GM10847 (cell line): ENCODE data around the gene ENAH.

Experiments
- POLR2A ChIP-seq: IDR thresholded peaks from 2 replicates; pipeline ENCODE4 v1.6.1; 2011; ENCODE audit not compliant: insufficient read length; ENCODE audit errors: extremely low read depth

ENAH gene

DNA sequence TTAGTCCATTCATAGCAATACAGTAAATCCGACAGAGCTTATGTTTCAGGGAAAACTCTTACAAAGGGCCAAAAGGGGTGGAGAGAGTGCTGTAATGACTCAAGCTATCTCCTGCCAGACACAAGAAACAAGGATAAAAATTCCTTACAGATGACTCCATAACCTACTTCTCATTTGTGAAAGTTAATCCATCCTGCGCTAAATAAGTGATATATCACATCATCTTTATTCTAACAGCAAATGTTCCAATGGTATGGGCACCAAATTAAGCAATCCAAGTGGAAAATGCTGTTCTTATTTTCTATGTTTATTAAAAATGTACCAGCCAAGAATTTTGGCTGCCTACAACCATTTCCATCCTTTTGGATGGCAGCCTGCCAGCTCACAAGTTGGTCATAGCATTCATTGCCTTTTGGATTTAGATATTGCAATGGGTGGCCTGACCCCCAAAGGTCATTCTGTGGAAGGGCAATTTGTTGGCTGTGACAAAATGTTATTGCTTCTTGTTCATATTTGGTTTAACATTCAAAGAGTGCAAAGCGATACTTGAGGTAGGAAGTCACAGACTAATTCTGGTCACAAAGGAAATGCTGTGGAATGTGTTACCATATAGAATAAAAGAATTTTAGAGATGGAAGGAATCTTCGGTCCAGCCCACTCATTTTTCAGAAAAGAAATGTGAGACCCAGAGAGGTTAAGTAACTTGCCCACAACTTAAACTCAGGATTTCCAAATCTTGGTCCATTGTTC is 2.8 kb upstream of the ENAH start:
- no peak for TF ChIP-seq POLR2A

DNA sequence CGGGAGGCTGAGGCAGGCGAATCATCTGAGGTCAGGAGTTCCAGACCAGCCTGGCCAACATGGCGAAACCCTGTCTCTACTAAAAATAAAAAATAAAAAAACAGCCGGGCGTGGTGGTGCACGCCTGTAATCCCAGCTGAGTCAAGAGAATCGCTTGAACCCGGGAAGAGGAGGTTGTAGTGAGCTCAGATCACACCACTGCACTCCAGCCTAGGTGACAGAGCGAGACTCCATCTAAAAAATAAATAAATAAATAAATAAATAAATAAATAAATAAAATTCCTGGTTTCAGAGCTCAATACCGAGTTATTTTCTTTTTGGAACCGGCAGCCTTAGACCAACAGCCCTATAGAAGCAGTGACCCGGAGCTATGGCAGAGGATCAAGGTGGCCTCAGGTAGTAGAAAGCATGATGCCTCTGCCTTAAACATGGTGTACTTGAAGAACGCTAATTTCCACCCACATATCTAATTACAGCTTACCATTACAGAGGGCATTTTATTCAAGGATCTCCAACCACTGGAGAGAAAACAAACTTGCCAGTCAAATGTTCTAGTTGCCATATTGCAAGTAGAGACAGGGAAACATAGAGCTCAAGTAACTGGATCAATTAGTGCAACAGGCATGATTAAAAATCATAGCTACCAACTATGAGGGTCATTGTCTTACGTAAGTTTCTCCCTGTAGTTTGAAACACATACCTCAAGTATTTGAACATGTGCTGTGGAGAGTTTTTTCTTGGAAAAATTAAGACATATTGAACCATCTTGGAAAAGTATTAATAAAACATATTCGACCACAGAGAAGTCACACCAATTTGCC is 2.0 kb upstream of the ENAH start:
- no peak for TF ChIP-seq POLR2A

DNA sequence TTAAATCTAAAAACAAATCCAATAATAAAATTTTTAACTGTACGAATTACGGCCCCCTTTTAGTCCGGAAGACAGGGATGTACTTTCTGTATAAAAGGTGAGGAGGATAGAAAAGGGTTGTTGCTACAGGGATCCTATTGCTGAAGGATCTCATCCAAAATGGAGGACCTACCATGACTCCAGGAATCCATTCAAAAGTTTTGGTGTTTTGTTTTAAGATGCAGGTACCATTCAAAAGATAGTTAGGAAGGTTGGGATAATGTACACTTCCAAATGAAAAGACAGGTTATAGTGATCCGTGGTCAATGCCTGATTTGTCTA is 1.3 kb upstream of the ENAH start:
- TF ChIP-seq POLR2A = no peak

DNA sequence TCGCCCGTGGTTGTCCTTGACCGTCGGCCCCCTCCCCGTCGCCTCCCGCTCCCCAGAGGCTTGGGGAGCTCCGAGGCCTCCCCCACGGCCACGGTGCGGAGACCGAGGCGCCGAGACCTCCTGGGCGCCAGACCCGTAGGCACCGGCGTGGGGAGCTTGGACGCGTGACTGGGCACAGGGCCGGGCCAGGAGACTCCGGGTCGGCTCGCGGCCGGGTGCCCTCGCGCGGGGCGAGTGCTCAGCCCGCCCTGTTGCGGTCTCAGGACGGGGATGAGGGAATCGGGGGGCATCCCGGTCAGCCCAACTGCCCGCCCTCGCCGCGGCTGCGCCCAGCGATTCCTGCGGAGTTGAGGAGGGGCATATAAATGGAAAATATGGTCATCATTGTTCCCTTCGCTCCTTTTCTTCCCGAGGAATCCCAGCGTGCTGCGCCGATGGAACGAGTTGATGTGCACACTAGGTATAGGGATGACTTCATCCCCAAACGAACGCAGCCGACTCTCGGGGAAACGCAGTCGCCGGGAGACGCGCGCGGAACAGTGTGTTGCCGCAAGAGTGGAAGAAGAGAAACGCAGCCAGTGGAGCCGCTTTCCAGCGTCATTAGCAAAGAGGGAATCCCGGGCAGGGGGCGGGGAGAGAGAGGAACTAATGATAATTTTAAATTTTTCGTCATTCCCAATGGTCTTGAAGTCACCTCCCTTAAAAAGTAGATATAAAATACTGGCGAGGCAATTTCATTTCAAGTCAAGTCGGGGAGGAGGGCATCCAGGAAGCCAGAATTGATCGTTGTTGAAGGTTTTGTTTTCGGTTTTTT is 747 bp upstream of the ENAH start:
- no peak for TF ChIP-seq POLR2A

DNA sequence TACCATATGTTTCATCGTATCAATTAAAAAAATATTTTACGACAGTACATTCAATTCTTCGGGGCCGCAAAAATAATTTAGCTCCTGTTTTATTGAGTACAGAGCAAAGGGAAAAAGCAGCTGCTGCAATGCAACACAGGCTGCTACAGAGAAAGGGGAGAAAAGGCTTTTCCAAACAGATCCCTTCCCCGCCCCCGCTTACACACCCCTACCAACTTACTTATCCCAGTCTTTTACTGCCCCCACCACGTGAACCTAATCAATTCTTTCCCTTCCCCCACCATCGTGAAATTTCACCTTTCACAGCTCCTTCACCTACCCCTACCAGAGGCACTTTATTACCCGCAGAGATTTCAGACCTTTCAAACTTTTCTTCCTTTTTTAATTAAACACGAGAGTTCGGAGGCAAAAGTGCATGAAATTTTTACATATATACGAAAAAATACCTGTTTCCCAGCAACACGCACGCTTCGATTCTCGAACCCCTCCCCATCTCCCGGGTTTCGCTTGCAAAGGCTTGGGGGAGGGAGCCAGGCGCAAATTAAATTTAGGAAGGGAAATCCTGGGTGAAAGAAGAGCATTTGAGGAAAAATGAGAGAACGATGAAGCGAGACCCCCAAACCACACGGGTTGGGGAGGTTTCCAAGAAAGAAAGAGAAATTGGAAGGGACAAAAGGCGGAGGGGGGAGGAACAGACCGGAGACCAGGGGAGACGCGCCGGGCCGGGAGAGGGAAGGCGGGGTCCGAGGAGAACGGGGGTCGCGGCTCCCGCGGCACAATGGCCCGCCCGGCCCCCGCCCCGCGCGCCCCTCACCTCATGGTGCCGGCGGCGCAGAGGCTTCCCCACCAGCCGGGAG is 823 bp downstream of the ENAH start:
- TF ChIP-seq POLR2A = no peak

DNA sequence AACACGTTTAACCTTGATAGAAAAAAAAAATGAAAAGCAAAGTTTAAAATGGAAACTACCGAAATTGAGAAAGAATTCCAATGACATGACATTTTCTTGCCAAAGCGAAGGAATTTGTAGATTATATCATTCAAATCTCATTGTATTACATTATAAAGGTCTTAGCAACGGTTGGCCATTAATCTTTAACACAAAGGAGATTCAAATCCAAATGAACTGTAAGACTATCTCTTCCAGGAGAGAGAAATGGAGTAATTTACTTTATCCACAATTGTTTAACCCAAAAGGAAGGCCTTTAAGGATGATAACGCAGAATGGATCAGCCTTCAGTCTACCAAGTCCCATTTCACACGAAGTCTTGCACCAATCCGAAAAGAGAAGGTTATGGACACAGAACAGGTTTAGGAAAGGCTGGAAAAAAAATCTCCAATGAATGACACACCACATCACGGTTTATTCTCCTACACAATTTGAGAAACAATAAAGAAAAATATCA is 1.5 kb downstream of the ENAH start:
- no peak for TF ChIP-seq POLR2A

DNA sequence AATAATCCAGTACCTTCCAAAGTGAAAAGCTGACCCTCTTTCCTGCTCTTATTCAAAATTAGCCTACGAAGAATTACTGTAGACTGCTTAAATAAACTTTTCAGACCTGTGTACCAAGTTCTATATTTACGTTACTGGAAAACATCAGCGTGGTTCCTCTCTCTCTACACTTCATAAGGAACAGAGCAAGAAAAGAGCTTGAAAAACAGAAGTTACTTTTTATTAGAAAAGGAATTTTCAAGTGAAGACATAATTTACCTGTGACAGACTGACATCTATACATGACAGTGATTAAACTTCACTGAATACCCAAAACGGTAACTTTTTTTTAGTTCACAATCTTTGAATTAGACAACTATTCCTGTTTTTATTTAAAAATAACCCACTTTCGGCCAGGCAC is 2.7 kb downstream of the ENAH start:
- no peak for TF ChIP-seq POLR2A

DNA sequence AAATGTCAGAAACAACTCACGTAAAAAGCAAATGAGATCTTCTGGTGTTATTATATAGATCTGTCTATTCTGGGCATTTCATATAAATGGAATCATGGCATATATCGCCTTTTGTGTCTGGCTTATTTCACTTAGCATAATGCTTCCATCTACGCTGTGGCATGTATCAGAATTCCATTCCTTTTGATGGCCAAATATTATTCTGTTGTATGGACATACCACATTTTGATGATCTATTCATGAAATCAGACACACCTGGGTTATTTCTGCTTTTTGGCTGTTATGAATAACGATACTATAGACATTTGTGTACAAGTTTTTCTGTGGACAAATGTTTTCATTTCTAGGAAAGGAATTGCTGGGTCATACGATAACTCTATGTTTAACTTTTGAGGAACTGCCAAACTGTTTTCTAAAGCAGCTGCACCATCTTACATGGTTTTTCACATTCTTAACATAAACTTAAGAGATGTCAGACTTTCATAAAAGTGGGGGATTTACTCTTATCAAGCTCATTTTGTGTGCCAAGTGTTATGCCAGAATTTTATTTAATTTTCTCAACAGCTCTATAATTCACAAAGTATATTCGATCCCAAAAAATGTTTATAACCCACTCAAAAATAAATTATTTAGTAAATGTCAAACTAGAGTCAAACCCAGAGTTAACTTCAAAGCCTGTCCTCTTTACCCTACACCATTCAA is 7.6 kb downstream of the ENAH start:
- no peak for TF ChIP-seq POLR2A

DNA sequence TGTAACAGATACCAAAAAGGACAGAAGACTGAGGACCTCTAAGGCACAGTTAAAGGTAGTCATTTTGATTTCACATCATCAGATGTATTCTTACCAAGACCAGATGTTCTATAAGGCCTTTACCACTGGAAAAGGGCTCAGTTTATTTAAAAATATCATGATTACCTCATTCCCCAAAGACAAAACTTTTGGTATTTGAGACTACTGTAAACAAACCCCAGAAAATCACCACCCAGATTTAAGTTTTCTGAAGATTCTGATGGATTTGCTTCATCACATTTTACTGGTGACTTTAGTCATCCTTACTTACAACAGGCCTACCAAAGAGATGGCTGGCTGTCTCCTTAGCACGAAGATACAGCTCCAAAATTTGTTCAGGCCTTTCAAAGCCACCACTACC is 8.3 kb downstream of the ENAH start:
- no peak for TF ChIP-seq POLR2A

DNA sequence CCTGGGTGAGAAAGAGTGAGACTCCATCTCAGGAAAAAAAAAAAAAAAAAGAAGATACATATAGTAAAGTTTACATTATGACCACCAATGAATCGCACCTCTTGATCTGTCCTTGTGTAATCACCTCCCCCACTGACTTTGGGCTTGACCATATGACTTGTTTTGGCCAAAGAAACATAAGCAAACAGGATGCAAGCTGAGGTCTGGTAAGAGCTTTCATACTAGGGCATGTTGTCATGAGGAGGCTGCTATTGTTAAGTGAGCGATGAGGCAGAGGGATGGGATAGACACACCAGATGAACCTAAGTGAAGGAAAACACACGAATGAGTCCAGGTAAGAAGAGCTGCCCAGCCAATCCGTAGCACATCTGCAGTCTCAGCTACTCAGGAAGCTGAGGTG is 10.7 kb downstream of the ENAH start:
- no peak for TF ChIP-seq POLR2A

DNA sequence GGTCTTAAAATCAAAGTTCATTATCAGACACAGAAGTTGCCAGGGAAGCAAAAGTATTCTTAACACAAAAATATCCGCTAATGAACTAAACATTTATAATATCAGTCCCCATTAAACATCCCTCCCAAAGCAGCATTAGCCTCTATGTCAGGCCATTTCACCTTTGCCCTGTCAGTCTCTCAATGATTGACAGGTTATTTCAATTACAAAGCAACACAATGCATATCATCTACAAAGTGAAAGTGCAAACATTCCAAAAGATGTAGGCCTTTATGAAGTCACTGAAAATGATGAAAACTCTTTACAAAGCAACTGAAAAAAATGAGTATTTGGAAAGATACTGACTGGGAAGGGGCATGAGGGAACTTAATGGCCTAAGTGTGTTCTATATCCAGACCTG is 14.1 kb downstream of the ENAH start:
- no peak for TF ChIP-seq POLR2A

DNA sequence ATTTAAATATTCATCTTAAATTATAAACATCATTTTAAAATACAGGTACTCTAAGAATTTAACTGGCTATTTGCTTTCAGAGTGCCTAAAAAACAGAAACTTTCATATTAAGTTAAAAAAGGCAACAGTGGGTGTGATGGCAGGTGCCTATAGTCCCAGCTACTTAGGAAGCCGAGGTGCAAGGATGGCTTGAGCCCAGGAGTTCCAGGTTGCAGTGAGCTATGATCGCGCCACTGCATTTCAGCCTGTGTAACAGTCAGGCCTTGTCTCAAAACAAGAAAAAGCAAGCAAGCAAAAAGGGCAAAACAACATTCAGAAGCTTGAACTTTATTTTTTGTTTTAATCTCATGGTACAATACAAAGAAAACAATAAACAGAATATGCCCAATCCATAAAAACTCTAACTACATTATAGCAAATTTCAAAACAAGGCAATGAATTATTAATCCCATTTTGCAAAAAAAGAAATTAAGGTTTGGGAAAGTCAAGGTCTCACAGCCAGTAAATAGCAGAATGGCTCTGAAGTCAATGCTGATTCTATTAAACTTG is 15.2 kb downstream of the ENAH start:
- no peak for TF ChIP-seq POLR2A

DNA sequence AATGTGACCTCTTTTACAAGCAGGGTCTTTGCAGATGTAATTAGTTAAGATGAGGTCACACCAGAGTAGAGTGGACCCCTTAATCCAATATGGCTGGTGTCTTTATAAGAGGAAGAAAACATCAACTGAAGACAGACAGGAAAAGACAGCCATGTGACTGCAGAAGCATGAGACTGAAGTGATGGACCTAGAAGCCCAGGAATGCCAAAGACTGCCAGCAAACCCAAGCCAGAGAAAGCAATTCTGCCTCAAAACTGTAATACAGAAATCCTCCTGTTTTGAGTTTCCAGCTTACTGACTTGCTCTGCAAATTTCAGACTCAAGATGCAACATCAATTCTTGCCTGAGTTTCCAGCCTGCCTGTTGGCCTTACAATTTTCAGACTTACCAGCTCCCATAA is 17.3 kb downstream of the ENAH start:
- no peak for TF ChIP-seq POLR2A
